GM19023 (cell line): Measurements from ENCODE around the gene ZNF777.
"Not testable (repeated sequence)": the region's sequence is repeated elsewhere in the genome, so short reads cannot be mapped to it uniquely, and the experiment has no call there.

Experiments
- ATAC-seq: cut with Tn5 transposase; IDR thresholded peaks from one replicate; pipeline ENCODE4 v1.9.1; 2021; ENCODE audit warnings: mild to moderate bottlenecking, moderate library complexity; ENCODE audit not compliant: unreplicated experiment

The ZNF777 gene

GRCh38 chr7:149455175-149455950 lies 5.5 kb downstream of the ZNF777 start:
- ATAC-seq = no peak

- ATAC-seq = no peak
These were observed 6.1 kb downstream of the ZNF777 start for GRCh38 chr7:149454750-149455149.

GRCh38 chr7:149454006-149454405 lies 6.9 kb downstream of the ZNF777 start:
- no peak for ATAC-seq

- no peak for ATAC-seq
These were observed 10.0 kb downstream of the ZNF777 start for GRCh38 chr7:149450821-149451220.

GRCh38 chr7:149449897-149450296 lies 11.0 kb downstream of the ZNF777 start:
- ATAC-seq = no peak

GRCh38 chr7:149448961-149449360 lies 11.9 kb downstream of the ZNF777 start:
- no peak for ATAC-seq

GRCh38 chr7:149446026-149446425 lies 14.8 kb downstream of the ZNF777 start:
- not testable (repeated sequence) for ATAC-seq

GRCh38 chr7:149444287-149444686 lies 16.6 kb downstream of the ZNF777 start:
- no peak for ATAC-seq

GRCh38 chr7:149443523-149443922 lies 17.3 kb downstream of the ZNF777 start:
- ATAC-seq = no peak

- ATAC-seq = no peak
These were observed 17.9 kb downstream of the ZNF777 start for GRCh38 chr7:149442924-149443323.

- no peak for ATAC-seq
These were observed 20.6 kb downstream of the ZNF777 start for GRCh38 chr7:149440222-149440621.

GRCh38 chr7:149436358-149436757 lies 24.5 kb downstream of the ZNF777 start:
- no peak for ATAC-seq

- no peak for ATAC-seq
These were observed 27.7 kb downstream of the ZNF777 start for GRCh38 chr7:149433124-149433523.

- ATAC-seq = no peak
These were observed 28.7 kb downstream of the ZNF777 start for GRCh38 chr7:149432121-149432691.

- no peak for ATAC-seq
These were observed 29.3 kb downstream of the ZNF777 start for GRCh38 chr7:149431486-149432120.

GRCh38 chr7:149430192-149430591 lies 30.7 kb downstream of the ZNF777 start:
- no peak for ATAC-seq

GRCh38 chr7:149427893-149428292 lies 33.0 kb downstream of the ZNF777 start:
- no peak for ATAC-seq

- no peak for ATAC-seq
These were observed 33.7 kb downstream of the ZNF777 start for GRCh38 chr7:149427096-149427680.

- ATAC-seq = no peak
These were observed 37.3 kb downstream of the ZNF777 start for GRCh38 chr7:149423449-149424110.

- peak; percentile 2 for ATAC-seq
These were observed 38.0 kb downstream of the ZNF777 start for GRCh38 chr7:149422914-149423301.
